Brain pericyte (primary cell): ENCODE results near the gene MYOF.
"Not testable (repeated sequence)": the region's sequence is repeated elsewhere in the genome, so short reads cannot be mapped to it uniquely, and the experiment has no call there.

Source experiments
- DNase-seq: peaks from one replicate; pipeline ENCODE4 v3.0.0-alpha.2; 2012; ENCODE audit warnings: low read depth, low spot score

The MYOF gene

GRCh38 chr10:93434991-93435491 is 47.1 kb downstream of the MYOF start:
- DNase-seq, result no peak

- DNase-seq, result no peak
Measured at GRCh38 chr10:93431361-93431760, 50.8 kb downstream of the MYOF start.

GRCh38 chr10:93425861-93426260 is 56.3 kb downstream of the MYOF start:
- DNase-seq, result no peak

- DNase-seq, result no peak
Measured at GRCh38 chr10:93422118-93422517, 60.0 kb downstream of the MYOF start.

GRCh38 chr10:93420944-93421825 is 60.9 kb downstream of the MYOF start:
- DNase-seq, result no peak

GRCh38 chr10:93420091-93420490 is 62.0 kb downstream of the MYOF start:
- no peak for DNase-seq

- not testable (repeated sequence) for DNase-seq
Measured at GRCh38 chr10:93419016-93419415, 63.1 kb downstream of the MYOF start.

GRCh38 chr10:93417921-93418320 is 64.2 kb downstream of the MYOF start:
- DNase-seq, result no peak

GRCh38 chr10:93417266-93417665 is 64.9 kb downstream of the MYOF start:
- no peak for DNase-seq

- no peak for DNase-seq
Measured at GRCh38 chr10:93416824-93417223, 65.3 kb downstream of the MYOF start.

- DNase-seq, result no peak
Measured at GRCh38 chr10:93415693-93416092, 66.4 kb downstream of the MYOF start.

- DNase-seq, result no peak
Measured at GRCh38 chr10:93413252-93413689, 68.9 kb downstream of the MYOF start.

- no peak for DNase-seq
Measured at GRCh38 chr10:93412801-93413200, 69.3 kb downstream of the MYOF start.

GRCh38 chr10:93410697-93411348 is 71.3 kb downstream of the MYOF start:
- DNase-seq, result no peak

- DNase-seq, result no peak
Measured at GRCh38 chr10:93408783-93409182, 73.4 kb downstream of the MYOF start.

GRCh38 chr10:93406364-93407145 is 75.6 kb downstream of the MYOF start:
- no peak for DNase-seq

GRCh38 chr10:93404048-93404354 is 78.1 kb downstream of the MYOF start:
- DNase-seq, result no peak

- DNase-seq, result no peak
Measured at GRCh38 chr10:93403152-93404047, 78.7 kb downstream of the MYOF start.

- no peak for DNase-seq
Measured at GRCh38 chr10:93402192-93402591, 79.9 kb downstream of the MYOF start.

- no peak for DNase-seq
Measured at GRCh38 chr10:93398528-93398927, 83.6 kb downstream of the MYOF start.

- no peak for DNase-seq
Measured at GRCh38 chr10:93397020-93397419, 85.1 kb downstream of the MYOF start.
